ENCODE results near the gene KRTAP10-11. TPM values are rescaled to one million over a fixed set of nuclear protein-coding genes. Genes with fewer than 3 reads are reported as not detected.

Gene KRTAP10-11
- total RNA-seq, 4 donors from 2014 or later, result not detected

GRCh38 chr21:44601596-44602462, 44.4 kb upstream of the KRTAP10-11 start:
- TF ChIP-seq CTCF (IDR thresholded peaks at IDR 0.05) (no peak), POLR2A (IDR thresholded peaks at IDR 0.05) (no peak), EP300 (IDR thresholded peaks at IDR 0.05) (no peak)
- no peak for DNase-seq (ENCODE audit: low spot score in 2 of 2)
- Histone ChIP-seq H3K27ac (no peak overlapping the region), H3K27me3 (no peaks in the 10 kb centered on the region), H3K9me3 (peaks cover 0 to 24% (median 0%) of the 10 kb centered on the region in 4 donors), H3K36me3 (no peaks in the 10 kb centered on the region), H3K4me3 (no peak overlapping the region), H3K4me1 (no peaks in the 10 kb centered on the region)
- 73 to 78% methylated on average over 21 to 23 of the region's 23 CpGs for whole genome bisulfite sequencing, 2 donors

GRCh38 chr21:44602463-44602850, 43.8 kb upstream of the KRTAP10-11 start:
- H3K36me3 ChIP-seq, result no peaks in the 10 kb centered on the region
- no peak overlapping the region for H3K27ac ChIP-seq
- no peak for DNase-seq (ENCODE audit: low spot score in 2 of 2)
- TF ChIP-seq EP300 (IDR thresholded peaks at IDR 0.05) (no peak), POLR2A (IDR thresholded peaks at IDR 0.05) (no peak), CTCF (IDR thresholded peaks at IDR 0.05) (no peak)
- H3K4me1 ChIP-seq, result no peaks in the 10 kb centered on the region
- H3K27me3 ChIP-seq, result no peaks in the 10 kb centered on the region
- 46 to 51% methylated on average over 3 to 16 of the region's 21 CpGs for WGBS, 2 donors
- peaks cover 0 to 24% (median 0%) of the 10 kb centered on the region in 4 donors for H3K9me3 ChIP-seq
- no peak overlapping the region for H3K4me3 ChIP-seq

GRCh38 chr21:44603109-44603875, 42.9 kb upstream of the KRTAP10-11 start:
- no peak for DNase-seq (ENCODE audit: low spot score in 2 of 2)
- Histone ChIP-seq H3K9me3 (peaks cover 0 to 24% (median 0%) of the 10 kb centered on the region in 4 donors), H3K27me3 (no peaks in the 10 kb centered on the region), H3K4me3 (no peak overlapping the region), H3K36me3 (no peaks in the 10 kb centered on the region), H3K4me1 (no peaks in the 10 kb centered on the region), H3K27ac (no peak overlapping the region)
- 51 to 58% methylated on average over 12 to 14 of the region's 17 CpGs for WGBS, 2 donors
- TF ChIP-seq EP300 (IDR thresholded peaks at IDR 0.05), result no peak
- no peak for TF ChIP-seq CTCF (IDR thresholded peaks at IDR 0.05)
- TF ChIP-seq POLR2A (IDR thresholded peaks at IDR 0.05), result no peak

- H3K36me3 ChIP-seq, result no peaks in the 10 kb centered on the region
- no peak overlapping the region for H3K27ac ChIP-seq
- peaks cover 0 to 22% (median 0%) of the 10 kb centered on the region in 4 donors for H3K9me3 ChIP-seq
- 81 to 88% methylated on average over 8 of the region's 8 CpGs for WGBS, 2 donors
- H3K4me3 ChIP-seq, result no peak overlapping the region
- no peak for DNase-seq (ENCODE audit: low spot score in 2 of 2)
- no peaks in the 10 kb centered on the region for H3K27me3 ChIP-seq
- TF ChIP-seq POLR2A (IDR thresholded peaks at IDR 0.05) (no peak), EP300 (IDR thresholded peaks at IDR 0.05) (no peak), CTCF (IDR thresholded peaks at IDR 0.05) (no peak)
- H3K4me1 ChIP-seq, result no peaks in the 10 kb centered on the region
Observed at GRCh38 chr21:44603911-44604310, 42.3 kb upstream of the KRTAP10-11 start.

- H3K27me3 ChIP-seq, result no peaks in the 10 kb centered on the region
- no peaks in the 10 kb centered on the region for H3K36me3 ChIP-seq
- H3K4me1 ChIP-seq, result no peaks in the 10 kb centered on the region
- no peak overlapping the region for H3K4me3 ChIP-seq
- H3K9me3 ChIP-seq, result peaks cover 0 to 44% (median 0%) of the 10 kb centered on the region in 4 donors
- H3K27ac ChIP-seq, result no peak overlapping the region
- WGBS, 2 donors, result 73 to 86% methylated on average over 4 of the region's 4 CpGs
- TF ChIP-seq EP300 (IDR thresholded peaks at IDR 0.05), result no peak
- TF ChIP-seq POLR2A (IDR thresholded peaks at IDR 0.05), result no peak
- no peak for TF ChIP-seq CTCF (IDR thresholded peaks at IDR 0.05)
- DNase-seq (ENCODE audit: low spot score in 2 of 2), result no peak
Observed at GRCh38 chr21:44606495-44606894, 39.7 kb upstream of the KRTAP10-11 start.

All from tibial nerve (tissue), 4 donors.